Neural progenitor cell (in vitro differentiated cells): Measurements from ENCODE around the gene CA5A. TPM values are rescaled to one million over a fixed set of nuclear protein-coding genes. Genes with fewer than 3 reads are reported as not detected.

ENCODE experiments used
- DNase-seq: peaks from one replicate; pipeline ENCODE4 v3.0.0-alpha.2; 2016; ENCODE audit warnings: low spot score
- H2AFZ ChIP-seq: fragments of 200-600 bp; sonication (generic); replicated peaks from 2 replicates; pipeline ENCODE4 v1.6.1; 2016; ENCODE audit warnings: antibody characterized with exemption
- H3F3A ChIP-seq: fragments of 200-600 bp; sonication (generic); 2 replicates; pipeline ENCODE4 v1.6.1; 2016; ENCODE audit warnings: antibody characterized with exemption, low read depth
- H3K27ac ChIP-seq: fragments of 200-600 bp; sonication (generic); 2 replicates; pipeline ENCODE4 v1.5.1; 2016; ENCODE audit warnings: mild to moderate bottlenecking
- H3K27me3 ChIP-seq: fragments of 200-600 bp; sonication (generic); 2 replicates; pipeline ENCODE4 v1.6.1; 2016; ENCODE audit warnings: mild to moderate bottlenecking, moderate library complexity
- H3K36me3 ChIP-seq: fragments of 200-600 bp; sonication (generic); 2 replicates; pipeline ENCODE4 v1.5.1; 2016
- H3K4me1 ChIP-seq: fragments of 200-600 bp; sonication (generic); 2 replicates; pipeline ENCODE4 v1.6.1; 2016; ENCODE audit warnings: mixed run types
- H3K4me2 ChIP-seq: fragments of 200-600 bp; sonication (generic); 2 replicates; pipeline ENCODE4 v1.6.1; 2016
- H3K4me3 ChIP-seq: fragments of 200-600 bp; sonication (generic); 2 replicates; pipeline ENCODE4 v1.5.1; 2016
- H3K79me2 ChIP-seq: fragments of 200-600 bp; sonication (generic); 2 replicates; pipeline ENCODE4 v1.6.1; 2016; ENCODE audit warnings: low read depth
- H3K9ac ChIP-seq: fragments of 200-600 bp; sonication (generic); 2 replicates; pipeline ENCODE4 v1.6.1; 2016
- H3K9me3 ChIP-seq: fragments of 200-600 bp; sonication (generic); 2 replicates; pipeline ENCODE4 v1.5.1; 2016; ENCODE audit warnings: low read depth
- H4K20me1 ChIP-seq: fragments of 200-600 bp; sonication (generic); 2 replicates; pipeline ENCODE4 v1.6.1; 2016; ENCODE audit warnings: low read depth
- H3K27ac Mint-ChIP-seq: 3 replicates; pipeline ENCODE4 v1.8.0; 2021; ENCODE audit warnings: mixed read lengths
- H3K27me3 Mint-ChIP-seq: 2 replicates; pipeline ENCODE4 v1.8.0; 2022; ENCODE audit warnings: low read depth, mild to moderate bottlenecking, inconsistent platforms, moderate library complexity, mixed read lengths; ENCODE audit not compliant: insufficient read depth
- H3K36me3 Mint-ChIP-seq: 3 replicates; pipeline ENCODE4 v1.8.0; 2021; ENCODE audit warnings: mixed read lengths
- H3K4me1 Mint-ChIP-seq: 3 replicates; pipeline ENCODE4 v1.8.0; 2021; ENCODE audit warnings: mixed read lengths
- H3K4me3 Mint-ChIP-seq: 3 replicates; pipeline ENCODE4 v1.8.0; 2021; ENCODE audit warnings: mild to moderate bottlenecking, moderate library complexity, mixed read lengths
- H3K9me3 Mint-ChIP-seq: 3 replicates; pipeline ENCODE4 v1.8.0; 2020; ENCODE audit warnings: mixed read lengths
- EZH2 ChIP-seq: fragments of 200-600 bp; sonication (generic); IDR thresholded peaks from 2 replicates; pipeline ENCODE4 v1.6.1; 2017; ENCODE audit warnings: antibody characterized with exemption, mild to moderate bottlenecking, moderate library complexity
- EZH2phosphoT487 ChIP-seq: fragments of 200-600 bp; sonication (generic); IDR thresholded peaks from 2 replicates; pipeline ENCODE4 v1.6.1; 2017; ENCODE audit warnings: antibody characterized with exemption
- total RNA-seq: library from RNA; depleted of rRNA; stranded (reverse); fragments of >200 nt; gene quantifications from 2 replicates; pipeline ENCODE4 v1.2.3, GENCODE V29; 2015; ENCODE audit warnings: low replicate concordance
- TF ChIP-seq, protein P1 (sequence below): fragments of 200-600 bp; sonication (generic); IDR thresholded peaks from 2 replicates; pipeline ENCODE4 v1.5.1; 2017; ENCODE audit warnings: antibody characterized with exemption, mild to moderate bottlenecking

Gene CA5A
- total RNA-seq, 1 donor from 2014 or later: not detected

GRCh38 chr16:87855852-87856715 is 80.2 kb downstream of the CA5A start:
- Histone ChIP-seq H4K20me1 (no peaks in the 10 kb centered on the region), H3K9me3 (no peaks in the 10 kb centered on the region), H3K79me2 (no peaks in the 10 kb centered on the region), H2AFZ (no peak overlapping the region), H3K9ac (no peak overlapping the region), H3K4me2 (no peak overlapping the region), H3K4me3 (no peak overlapping the region), H3K27ac (no peak overlapping the region), H3K36me3 (no peaks in the 10 kb centered on the region), H3K4me1 (peaks cover 8% of the 10 kb centered on the region), H3K27me3 (no peaks in the 10 kb centered on the region), H3F3A (no peaks in the 10 kb centered on the region)
- Mint-ChIP-seq H3K36me3 (peaks cover 1% of the 10 kb centered on the region), H3K4me3 (no peak overlapping the region), H3K27me3 (peaks cover 3% of the 10 kb centered on the region), H3K9me3 (no peaks in the 10 kb centered on the region), H3K27ac (no peak overlapping the region), H3K4me1 (peaks cover 38% of the 10 kb centered on the region)
- no peak for TF ChIP-seq EZH2phosphoT487
- no peak for TF ChIP-seq EZH2
- TF ChIP-seq, protein P1, sequence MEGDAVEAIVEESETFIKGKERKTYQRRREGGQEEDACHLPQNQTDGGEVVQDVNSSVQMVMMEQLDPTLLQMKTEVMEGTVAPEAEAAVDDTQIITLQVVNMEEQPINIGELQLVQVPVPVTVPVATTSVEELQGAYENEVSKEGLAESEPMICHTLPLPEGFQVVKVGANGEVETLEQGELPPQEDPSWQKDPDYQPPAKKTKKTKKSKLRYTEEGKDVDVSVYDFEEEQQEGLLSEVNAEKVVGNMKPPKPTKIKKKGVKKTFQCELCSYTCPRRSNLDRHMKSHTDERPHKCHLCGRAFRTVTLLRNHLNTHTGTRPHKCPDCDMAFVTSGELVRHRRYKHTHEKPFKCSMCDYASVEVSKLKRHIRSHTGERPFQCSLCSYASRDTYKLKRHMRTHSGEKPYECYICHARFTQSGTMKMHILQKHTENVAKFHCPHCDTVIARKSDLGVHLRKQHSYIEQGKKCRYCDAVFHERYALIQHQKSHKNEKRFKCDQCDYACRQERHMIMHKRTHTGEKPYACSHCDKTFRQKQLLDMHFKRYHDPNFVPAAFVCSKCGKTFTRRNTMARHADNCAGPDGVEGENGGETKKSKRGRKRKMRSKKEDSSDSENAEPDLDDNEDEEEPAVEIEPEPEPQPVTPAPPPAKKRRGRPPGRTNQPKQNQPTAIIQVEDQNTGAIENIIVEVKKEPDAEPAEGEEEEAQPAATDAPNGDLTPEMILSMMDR: no peak
- no peak for DNase-seq

DNA sequence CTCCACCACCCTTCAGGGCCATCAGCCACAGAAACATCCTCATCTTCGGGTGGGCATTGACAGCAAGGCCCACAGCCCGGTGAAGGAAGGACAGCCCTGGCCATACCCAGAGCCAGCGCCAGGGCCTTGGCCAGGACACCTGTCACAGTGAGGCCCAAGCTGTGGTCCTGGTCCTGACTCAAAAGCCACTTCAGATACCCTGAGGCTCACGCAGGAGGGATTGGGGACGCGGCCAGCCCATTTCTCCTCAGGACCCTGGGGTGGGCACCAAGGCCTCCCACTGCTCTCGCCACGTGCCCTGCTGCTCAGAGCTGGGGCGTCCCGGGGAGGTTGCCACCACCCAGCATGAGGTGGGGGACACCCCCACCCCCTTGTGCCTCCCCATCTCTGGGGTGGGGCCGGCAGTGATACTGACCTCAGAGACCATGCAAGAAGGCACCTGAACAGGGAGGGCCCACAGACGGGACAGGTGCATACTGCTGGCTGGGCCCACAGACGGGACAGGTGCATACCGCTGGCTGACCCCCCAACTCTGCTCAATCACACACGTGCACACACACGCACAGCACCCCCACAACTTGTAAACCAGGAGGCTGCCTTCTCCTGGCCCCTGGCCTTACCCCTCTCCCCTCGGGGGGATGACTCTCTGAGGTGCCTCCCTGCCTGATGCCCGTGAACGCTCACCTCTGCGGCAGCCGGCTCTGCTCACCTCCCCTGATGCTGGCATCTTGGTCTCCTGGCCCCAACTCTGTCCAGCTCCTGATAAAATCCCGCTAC is 81.2 kb downstream of the CA5A start:
- peaks cover 35% of the 10 kb centered on the region for H3K4me1 Mint-ChIP-seq
- Histone ChIP-seq H3K27ac (no peak overlapping the region), H4K20me1 (no peaks in the 10 kb centered on the region), H3K4me1 (peaks cover 8% of the 10 kb centered on the region), H3K4me3 (no peak overlapping the region), H3K9me3 (no peaks in the 10 kb centered on the region), H3K36me3 (no peaks in the 10 kb centered on the region), H3K9ac (no peak overlapping the region), H3K4me2 (no peak overlapping the region), H3F3A (no peaks in the 10 kb centered on the region), H3K79me2 (no peaks in the 10 kb centered on the region), H2AFZ (no peak overlapping the region), H3K27me3 (no peaks in the 10 kb centered on the region)
- peaks cover 3% of the 10 kb centered on the region for H3K27me3 Mint-ChIP-seq
- no peak overlapping the region for H3K27ac Mint-ChIP-seq
- H3K36me3 Mint-ChIP-seq: peaks cover 3% of the 10 kb centered on the region
- TF ChIP-seq, protein P1: no peak
- TF ChIP-seq EZH2phosphoT487 (no peak), EZH2 (no peak)
- DNase-seq: no peak
- no peaks in the 10 kb centered on the region for H3K9me3 Mint-ChIP-seq
- H3K4me3 Mint-ChIP-seq: no peak overlapping the region

DNA sequence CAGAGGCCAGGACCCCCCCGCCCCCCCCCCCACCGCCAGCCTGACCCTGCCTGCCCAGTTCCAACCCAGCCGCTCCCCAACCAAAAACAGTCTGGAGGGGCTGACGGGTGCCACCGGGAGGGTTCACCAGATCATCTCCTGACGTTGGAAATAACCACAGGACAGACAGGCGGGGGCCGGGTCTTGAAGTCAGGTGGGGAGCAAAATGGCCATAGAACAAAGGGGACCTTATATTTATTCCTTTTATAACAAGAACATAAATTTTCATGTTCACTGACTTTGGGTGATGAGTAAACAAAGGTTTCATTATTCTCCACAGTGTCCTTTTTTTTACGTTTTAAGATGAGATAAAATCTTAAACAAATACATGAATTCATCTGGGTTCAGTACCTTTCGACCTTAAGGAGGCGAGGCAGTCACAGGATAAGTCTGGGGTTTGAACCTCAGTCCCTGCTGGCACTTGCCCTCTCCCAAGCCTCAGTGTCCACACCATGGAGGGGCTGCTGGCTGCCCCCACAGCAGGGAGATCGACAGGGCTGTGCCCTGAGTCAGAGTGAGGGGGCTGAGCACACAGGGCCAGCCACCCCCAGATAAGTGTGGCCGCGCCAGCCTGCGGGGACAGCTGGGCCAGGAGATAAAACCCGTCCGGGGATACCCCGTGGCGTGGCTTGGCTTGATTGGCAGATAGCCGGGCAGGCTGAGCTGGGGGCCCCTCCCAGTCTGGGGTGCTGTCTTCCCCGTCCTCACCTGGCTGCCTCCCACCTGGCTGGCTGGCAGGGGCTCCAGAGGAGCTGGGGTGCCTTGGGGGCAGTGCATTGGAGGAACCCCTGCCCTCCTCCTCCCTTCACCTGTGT is 82.0 kb downstream of the CA5A start:
- no peak overlapping the region for H3K4me3 ChIP-seq
- TF ChIP-seq, protein P1: no peak
- TF ChIP-seq EZH2phosphoT487 (no peak), EZH2 (no peak)
- H3K27ac ChIP-seq: no peak overlapping the region
- no peaks in the 10 kb centered on the region for H3K27me3 ChIP-seq
- H3K36me3 ChIP-seq: no peaks in the 10 kb centered on the region
- no peaks in the 10 kb centered on the region for H4K20me1 ChIP-seq
- H3K4me1 ChIP-seq: peaks cover 8% of the 10 kb centered on the region
- peaks cover 3% of the 10 kb centered on the region for H3F3A ChIP-seq
- H3K4me3 Mint-ChIP-seq: peak overlapping the region; percentile 57
- no peaks in the 10 kb centered on the region for H3K79me2 ChIP-seq
- H3K9me3 ChIP-seq: no peaks in the 10 kb centered on the region
- no peaks in the 10 kb centered on the region for H3K9me3 Mint-ChIP-seq
- no peak overlapping the region for H2AFZ ChIP-seq
- peaks cover 3% of the 10 kb centered on the region for H3K27me3 Mint-ChIP-seq
- peaks cover 3% of the 10 kb centered on the region for H3K36me3 Mint-ChIP-seq
- peaks cover 29% of the 10 kb centered on the region for H3K4me1 Mint-ChIP-seq
- no peak for DNase-seq
- H3K9ac ChIP-seq: no peak overlapping the region
- peak overlapping the region; percentile 43 for H3K4me2 ChIP-seq
- no peak overlapping the region for H3K27ac Mint-ChIP-seq
